Hematopoietic multipotent progenitor cell treated with erythropoietin and hydrocortisone succinate and interleukin-3 and kit ligand, for 15 days (in vitro differentiated cells): Measurements from ENCODE around the gene JAKMIP1.
"Not testable (repeated sequence)": the region's sequence is repeated elsewhere in the genome, so short reads cannot be mapped to it uniquely, and the experiment has no call there.

Experiments used
- DNase-seq: peaks from one replicate; pipeline ENCODE4 v3.0.0-alpha.2; 2015; ENCODE audit warnings: low spot score

Gene JAKMIP1

DNA sequence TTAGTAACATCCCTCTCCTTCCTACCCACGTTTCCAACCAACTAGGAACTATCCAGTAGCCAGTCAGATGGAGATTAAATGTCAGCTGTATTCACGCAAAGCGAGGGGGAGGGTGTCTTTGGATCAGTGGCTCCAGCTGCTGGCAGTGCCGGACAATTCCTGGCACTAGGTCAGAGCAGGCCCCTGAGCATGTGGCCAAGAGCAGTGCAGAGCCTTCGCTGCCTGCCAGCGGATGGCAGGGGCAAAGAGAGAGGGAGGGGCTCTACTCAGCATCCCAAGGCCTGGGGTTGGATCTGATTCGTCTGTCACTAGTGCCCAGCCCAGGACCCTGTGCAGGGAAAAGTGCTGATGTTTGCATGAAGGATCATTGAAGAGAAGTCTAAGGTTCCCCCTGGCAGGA lies 28.7 kb upstream of the JAKMIP1 start:
- DNase-seq: no peak

DNA sequence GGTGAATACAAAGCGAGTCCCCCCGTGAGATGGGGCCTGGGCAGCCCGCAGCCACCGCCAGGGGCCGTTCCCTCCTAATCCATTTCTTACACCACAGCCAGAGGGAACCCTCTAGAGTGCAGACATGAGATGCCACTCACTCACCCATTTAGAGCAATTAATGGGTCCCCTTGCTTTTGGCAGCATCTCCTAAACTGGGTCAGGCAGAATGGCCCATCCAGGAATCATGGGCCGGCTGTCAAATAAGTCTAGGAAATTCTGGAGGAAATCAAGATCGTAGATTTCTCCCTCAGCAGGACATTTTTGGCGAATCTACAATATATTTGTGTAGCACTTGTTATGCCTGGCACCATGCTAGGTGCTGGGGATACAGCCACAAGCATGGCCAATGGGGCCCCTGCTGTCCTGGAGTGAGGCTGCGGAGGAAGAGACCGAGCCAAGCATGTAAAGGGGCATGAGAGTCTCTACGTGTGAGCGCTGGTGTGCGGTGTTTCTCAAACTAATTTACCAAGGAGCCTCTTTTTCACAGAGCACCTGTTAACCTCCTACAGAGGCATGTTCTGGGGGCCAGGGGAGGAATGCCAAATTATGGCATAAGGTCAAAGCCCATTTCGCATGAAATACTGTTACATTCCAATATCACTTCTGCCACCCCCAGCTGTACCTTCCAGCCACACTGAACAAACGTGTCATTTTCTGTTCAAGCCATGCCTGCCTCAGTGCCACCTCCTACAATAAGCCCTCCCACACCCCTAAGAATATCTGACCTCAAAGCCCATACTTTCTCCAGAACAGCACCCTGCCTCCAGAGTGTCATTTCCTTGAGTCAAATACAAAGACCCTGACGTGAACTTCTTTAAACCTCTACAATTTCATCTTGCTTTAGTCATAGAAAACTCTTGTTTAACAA lies 28.1 kb upstream of the JAKMIP1 start:
- no peak for DNase-seq

DNA sequence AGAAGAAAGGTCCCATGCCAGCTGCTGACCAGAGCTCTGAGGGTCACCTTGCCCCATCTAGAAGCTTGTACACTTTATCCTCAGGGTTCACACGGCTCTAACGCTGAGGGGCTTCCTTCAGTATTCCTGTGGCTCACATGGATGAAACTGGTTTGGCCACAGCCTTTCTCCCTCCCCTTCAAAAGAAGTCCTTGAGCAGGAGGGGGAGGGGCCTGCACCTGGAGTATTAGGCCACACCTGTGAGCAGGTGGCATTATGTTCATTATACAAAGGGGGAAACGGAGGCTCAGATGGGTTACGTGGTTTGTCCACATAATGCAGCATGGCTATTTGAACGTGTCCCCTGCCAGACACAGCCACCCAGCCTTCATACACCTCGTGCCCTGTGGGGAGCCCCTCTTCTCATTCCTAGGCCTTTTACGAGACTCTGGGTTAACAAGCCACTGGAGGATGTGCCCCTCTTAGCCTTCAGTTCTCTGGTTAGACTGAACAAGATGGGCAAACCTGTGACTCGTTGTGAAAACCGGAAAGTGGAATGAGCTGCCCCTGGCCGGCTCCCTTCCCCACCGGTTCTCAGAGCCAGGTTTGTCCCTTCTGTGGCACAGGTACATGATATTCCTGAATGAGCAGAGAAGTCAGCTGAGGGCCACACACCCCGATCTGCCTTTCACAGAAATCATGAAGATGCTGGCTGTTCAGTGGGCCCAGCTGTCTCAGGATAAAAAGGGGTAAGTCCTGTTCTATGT lies 27.2 kb upstream of the JAKMIP1 start:
- no peak for DNase-seq

DNA sequence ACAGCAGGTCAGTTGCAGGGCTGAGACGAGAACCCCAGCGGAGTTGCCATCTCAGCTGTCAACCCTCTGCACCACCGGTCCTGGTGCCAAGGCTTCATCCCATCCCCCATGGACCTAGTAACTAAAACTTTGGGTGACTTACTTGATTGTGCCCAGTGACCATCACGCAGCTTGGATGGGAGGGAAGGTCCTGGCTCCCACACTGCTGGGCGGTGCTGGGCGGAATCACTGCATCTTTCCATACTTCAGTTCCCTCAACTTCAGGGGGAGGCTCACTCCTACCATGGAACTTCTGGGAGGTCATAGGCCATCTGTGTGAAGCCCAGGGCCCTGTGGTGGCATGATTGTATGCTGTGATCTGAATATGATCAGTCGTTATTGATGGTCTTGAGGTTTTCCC lies 26.2 kb upstream of the JAKMIP1 start:
- no peak for DNase-seq

DNA sequence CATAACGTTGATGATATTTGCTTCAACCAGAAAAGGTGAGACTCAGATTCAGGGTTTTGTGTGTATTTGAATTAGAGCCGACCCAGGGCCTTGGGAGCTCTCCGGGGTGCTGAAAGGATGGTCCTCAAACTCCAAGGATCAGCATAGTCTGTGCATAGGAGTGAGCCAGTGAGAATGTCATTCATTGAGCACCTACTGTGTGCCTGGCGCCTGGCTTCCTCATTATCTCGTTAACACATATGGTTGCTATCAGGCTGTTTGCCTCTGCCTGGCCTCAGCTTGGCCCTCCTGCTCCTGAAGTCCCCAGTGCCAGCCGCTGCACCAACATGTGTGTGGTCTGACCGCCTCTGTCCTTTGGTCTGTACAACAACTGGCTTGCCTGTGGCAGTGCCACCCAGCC lies 25.1 kb upstream of the JAKMIP1 start:
- DNase-seq: no peak

DNA sequence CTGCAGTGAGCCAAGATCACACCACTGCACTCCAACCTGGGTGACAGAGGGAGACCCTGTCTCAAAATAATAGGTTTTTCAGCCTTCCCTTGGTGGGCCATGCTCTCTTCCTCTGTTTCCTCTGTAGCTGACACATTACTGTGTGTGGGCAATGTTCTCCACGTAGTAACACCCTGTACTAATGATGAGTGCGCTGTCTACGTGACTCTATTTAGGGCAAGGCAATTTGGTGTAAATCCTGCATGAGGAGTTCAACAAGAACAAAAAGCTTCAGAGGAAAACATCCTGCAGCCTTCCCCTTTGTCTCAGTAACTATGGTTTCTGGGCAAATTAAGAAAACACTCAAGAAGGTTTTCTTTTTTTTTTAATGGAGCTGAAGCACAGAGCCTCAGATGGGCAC lies 24.4 kb upstream of the JAKMIP1 start:
- DNase-seq: no peak

DNA sequence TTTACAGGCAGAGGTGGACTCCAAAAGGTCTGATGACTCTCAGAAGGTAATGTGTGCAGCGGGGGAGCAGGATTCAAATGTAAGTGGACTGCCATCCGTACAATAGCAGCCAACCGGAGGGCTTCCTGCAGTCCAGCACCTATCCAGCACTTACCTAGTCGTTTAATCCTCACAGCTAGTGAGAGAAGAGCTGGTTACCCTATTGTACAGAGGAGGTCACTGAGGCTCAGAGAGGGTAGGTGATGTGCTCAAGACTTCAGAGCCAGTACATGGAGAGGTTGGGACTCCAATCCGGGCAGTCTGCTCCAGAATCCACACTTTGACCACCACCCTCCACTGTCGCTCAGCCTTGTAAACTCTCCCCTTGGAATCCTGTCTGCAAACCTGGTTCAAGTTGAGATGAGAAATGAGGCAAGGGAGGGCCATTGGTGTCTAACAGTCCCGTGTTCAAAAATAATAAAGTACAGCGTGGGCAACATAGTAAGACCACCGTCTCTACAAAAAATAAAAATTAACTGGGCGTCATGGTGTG lies 22.5 kb upstream of the JAKMIP1 start:
- no peak for DNase-seq

DNA sequence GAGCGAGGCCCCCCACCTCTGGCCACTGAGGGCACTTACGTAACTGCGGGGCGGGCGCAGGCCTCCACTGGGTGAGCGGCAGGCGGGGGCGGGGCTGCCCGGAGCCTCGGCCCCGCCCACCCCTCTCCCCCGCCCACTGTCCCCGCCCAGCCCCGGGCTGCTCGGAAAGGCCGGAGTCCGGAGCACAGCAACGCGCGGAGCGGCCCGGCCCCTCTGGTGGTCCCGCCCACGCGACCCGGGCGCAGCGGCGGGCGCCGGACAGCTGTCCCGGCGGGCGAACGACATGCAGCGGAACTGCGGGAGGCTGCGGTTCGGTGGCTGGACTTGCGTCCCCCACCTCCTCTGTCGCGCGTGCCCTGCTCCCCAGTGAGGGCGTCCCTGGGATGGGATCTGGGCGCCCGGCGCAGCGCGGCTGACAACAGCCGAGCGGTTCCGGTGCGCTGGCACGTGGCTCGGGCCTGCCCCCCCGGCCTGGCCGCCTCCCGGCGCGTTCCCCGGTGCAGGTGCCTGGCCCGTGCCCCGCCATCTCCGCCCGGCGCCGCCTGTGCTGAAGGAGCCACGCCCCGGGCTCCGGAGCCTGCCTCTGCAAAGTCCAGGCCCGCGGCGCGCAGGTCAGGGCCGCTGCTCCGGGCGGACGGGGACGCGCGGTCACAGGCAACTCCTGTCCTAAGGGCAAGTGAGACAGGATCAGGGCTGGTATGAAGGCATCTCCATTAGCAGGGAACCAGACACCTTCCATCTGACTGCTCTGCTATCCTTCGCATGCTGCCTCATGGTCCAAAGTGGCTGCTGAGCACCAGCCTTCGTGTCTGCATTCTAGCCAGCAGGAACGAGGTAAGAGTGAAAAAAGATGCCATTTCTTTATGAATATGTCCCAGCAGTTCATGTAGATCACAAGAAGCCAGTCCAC lies 21.8 kb upstream of the JAKMIP1 start:
- peak; percentile 8 for DNase-seq

DNA sequence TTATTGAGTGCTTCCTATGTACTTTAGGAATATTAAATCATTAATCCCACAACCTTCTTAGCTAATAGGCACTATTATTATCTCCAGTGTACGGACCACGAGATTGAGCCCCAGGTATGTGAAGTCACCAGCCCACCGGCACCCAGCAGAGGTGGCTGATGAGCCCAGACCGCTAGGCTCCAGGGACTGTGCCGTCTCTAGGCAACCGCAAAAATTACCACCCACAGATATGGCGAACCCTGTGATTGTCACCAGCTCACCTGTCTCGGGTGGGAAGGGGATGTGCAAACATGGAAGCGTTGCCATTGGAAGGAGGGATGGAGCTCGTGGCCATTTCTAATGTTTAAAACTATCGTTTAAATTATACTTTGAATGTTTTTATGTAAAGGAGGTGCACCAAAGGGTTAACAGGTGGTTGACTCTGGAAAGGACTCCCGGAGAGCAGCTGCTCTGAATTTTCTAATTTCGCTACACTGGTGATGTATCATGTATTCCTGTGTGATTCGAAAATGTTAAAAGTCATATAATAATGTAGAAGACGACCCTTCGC lies 21.0 kb upstream of the JAKMIP1 start:
- no peak for DNase-seq

DNA sequence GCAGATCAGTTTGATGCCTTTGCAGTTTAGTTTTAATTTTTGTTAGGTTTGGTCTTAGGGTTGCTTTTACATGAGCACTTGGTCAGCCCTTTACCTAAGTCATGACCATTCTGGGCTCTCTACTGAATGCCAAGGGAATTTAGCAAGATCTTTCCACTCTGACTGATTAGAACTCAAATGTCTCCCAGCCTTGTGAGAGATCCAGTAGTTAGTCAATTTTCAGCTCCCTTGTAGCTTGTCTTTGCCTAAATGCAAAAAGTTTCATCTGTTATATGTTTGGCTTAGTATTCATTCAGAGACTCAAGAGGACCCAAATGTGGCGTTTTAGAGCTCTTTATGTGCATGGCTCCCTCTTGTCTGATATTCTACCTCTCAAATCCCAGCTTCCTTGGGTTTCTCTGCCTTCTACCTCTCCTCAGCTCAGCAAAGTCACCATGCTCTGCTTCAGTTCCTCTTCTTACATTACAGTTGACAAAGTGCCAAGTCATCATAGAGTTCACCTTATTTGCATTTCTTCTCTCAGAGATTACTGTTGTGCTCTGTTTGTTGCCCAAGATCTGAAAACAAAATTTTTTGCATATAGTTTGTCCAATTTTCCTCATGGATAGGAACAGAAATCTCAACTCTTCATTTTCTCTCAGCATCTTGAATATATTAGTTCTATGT lies 17.5 kb upstream of the JAKMIP1 start:
- no peak for DNase-seq

DNA sequence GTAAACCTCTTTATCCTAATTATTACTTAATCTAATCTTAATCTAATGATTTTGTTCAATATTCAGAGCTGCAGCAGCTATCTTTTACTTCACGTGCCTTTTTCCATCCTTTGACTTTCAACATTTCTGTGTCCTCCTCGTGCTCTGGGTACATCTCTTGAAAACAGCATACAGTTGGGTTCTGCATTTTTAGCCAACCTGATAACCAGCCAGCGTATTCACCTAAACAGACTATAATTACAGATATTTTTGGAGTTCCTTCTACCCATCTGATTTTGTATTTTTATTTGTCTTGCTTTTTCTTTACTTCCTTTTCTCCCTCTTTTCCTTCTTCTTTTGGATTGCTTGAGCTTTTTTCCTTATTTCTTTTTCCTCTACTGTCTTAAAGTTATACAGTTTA lies 16.2 kb upstream of the JAKMIP1 start:
- no peak for DNase-seq

DNA sequence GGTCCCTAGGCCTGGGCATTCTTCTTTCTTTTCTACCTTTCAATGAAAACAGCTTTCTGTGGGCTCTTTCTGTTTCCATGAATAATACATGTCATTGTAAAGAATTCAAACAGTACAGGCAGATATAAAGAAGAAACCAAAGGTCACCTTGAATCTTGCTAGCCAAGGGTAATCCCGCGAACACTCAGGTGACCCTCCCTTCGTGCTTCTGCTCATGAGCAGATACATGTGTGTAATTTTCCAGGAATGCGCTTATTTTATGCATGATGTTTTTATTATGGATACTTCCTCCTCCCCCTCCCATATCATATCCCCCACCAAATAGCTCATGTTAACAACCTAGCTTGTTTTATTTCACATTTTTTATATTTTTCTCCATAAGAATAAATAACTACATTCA lies 9.6 kb upstream of the JAKMIP1 start:
- DNase-seq: no peak

DNA sequence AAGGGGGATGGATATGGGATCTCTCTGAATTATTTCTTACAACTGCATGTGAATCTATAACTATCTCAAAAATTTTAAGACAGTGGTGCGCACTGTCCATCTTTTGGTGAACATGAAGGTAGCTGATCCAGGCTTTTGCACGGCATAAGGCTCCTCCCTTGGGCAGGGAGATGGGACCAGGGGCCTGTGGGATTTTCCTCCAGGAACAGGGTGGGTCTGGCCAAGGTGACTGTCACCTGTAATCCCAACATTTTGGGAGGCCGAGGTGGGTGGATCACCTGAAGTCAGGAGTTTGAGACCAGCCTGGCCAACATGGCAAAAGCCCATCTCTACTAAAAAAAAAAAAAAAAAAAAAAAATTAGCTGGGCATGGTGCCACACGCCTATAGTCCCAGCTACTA lies 8.9 kb upstream of the JAKMIP1 start:
- not testable (repeated sequence) for DNase-seq

DNA sequence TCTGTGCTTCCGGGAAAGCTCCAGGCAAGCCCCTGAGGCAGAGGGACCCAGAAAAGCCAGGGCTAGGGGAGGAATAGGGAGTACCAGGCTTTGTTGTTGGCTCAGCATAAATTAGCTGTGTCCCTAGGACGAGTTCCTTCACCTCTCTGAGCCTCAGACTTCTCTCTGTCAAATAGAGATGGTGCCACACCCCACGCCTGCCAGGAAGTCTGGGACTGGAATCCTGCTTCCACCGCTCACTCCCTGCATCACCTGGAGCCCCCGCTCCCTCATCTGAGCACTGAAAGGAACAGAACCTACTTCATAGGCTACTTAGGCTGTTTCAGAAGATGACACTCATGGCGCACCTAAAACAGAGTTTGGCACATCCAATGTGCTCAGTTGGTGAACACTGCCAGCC lies 8.1 kb upstream of the JAKMIP1 start:
- DNase-seq: no peak

DNA sequence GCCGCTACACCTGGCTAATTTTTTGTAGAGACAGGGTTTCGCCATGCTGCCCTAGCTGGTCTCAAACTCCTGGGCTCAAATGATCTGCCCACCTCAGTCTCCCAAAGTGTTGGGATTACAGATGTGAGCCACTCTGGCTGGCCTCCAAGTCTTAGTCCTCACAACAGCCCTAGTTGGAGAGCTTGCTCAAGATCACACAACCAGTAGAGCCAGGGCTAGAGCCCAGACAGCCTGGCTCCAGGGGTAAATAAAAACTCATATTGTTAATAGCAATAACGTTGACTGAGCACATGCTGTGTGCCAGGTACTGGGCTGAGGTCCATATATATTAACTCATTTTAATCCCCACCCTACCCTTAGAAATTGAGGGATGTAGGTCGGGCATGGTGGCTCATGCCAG lies 7.3 kb upstream of the JAKMIP1 start:
- DNase-seq: no peak

DNA sequence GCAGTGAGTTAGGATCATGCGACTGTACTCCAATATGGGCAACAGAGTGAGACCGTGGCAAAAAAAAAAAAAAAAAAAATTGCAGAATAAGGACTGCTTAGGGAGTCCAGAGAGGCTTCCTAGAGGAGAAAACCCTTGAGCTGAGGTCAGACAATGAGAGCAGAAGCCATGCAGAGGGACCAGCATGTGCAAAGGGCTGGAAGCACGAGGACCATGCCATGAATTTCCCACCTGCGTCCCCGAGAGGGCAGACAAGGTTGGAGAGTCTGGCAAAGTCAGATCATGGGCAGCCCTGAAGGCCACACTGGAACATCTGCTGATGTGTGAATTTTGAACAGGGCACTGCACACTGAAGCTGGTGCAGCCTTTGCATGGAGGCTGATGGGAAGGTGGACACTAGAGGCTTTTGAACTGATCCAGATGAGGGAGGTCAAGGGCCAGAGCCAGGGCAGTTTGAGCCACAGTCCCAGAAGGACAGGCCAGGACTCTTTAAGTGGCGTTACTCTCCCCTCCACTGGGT lies 6.5 kb upstream of the JAKMIP1 start:
- no peak for DNase-seq

DNA sequence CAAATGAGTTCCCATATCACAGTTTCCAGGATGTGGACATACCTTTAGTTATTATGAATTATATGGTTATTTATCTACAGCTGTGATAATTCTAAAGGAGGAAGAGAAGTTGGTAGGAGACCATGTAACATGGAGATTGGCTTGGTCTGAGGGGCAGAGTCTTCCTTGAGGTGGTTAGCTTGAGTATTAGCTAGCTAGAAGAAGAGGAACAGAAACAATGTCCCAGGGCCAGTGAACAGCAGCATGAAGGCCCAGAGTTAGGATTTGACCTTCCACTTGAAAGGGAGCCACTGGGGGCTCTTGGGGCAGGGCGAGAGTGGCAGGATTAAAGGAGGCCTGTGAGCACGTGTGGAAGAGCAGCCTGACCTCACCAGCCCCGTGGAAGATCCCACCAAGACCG lies 5.6 kb upstream of the JAKMIP1 start:
- no peak for DNase-seq

DNA sequence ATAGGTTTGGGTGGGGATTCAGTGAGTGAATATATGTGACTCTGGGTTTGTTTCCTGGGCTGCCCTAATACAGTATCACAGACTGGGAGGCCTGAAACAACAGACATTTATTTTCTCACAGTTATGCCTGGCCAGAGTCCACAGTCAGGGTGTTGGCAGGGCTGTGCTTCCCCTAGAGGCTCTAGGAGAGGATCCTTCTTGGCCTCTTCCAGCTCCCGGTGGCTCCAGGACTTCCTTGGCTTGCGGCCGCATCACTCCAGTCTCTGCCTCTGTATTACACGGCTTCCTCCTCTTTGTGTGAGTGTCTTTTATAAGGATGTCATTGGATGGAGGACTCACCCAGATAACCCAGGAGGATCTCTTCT lies 5.2 kb upstream of the JAKMIP1 start:
- DNase-seq: no peak

DNA sequence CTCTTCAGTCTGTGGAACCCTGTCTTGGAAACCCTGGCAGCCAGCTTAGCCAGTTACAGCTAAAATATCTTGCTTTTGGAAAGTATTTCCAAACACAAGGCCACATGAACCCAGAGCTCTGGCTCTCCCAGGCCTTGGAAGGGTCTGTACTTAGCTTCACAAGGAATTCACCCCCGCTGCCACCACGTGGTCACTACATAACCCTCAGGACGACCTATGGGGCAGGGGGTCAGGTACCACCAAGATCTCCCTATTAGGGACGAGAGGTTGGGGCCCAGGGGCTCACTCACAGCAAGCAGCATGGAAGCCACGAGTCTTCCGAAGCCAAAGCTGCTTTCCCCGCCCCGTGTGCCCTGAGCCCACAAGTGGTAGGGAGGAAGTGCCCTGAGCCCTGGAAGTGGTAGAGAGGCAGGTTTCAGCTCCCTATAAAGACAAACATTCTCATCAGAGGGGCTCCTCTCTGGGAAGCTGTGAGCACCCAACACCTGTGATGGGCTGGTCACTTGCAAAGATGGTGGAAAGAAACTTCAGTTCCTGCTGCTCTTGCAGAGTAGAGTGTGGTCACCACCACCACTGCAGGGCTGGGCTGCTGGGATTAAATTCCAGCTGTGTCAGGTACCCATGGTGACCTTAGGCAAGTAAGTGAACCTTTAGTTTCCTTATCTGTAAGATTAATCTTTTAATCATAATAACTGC lies 4.7 kb upstream of the JAKMIP1 start:
- no peak for DNase-seq

DNA sequence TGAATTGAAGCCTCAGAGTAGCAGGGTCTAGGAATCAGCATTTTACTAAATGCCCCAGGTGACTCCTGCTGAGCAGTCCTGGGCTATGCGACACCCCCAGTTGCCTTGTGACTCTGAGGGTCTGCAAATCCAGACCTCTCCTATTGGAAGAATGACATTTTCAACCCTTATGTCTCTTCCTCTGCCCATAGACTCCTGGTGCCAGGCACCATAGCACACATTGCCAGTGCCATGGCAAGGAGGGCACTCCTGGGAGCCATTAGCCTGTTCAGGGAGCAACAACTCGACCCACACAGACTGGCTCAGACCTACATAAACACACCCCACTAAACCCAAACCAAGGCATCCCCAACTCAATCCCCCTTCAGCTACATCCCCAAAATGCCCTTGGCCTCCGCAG lies 3.7 kb upstream of the JAKMIP1 start:
- no peak for DNase-seq
